Peyer's patch (tissue), 4 donors: ENCODE data around the gene SLC2A9. TPM values are rescaled to one million over a fixed set of nuclear protein-coding genes. Genes with fewer than 3 reads are reported as not detected.

Experiments used
- DNase-seq, 3 donors: peaks; one replicate each; pipeline ENCODE4 v3.0.0-alpha.2; 2017 to 2019
- H3K27ac ChIP-seq, 4 donors: fragments of 200-600 bp; sonication (generic); one replicate each; pipeline ENCODE4 v1.5.1; 2016 to 2019
- H3K27me3 ChIP-seq, 2 donors: fragments of 200-600 bp; sonication (generic); one replicate each; pipeline ENCODE4 v1.5.1; 2019
- H3K36me3 ChIP-seq, 3 donors: fragments of 200-600 bp; sonication (generic); one replicate each; pipeline ENCODE4 v1.5.1; 2016 to 2019
- H3K4me1 ChIP-seq, 4 donors: fragments of 200-600 bp; sonication (generic); one replicate each; pipeline ENCODE4 v1.5.1; 2016 to 2019
- H3K4me3 ChIP-seq, 4 donors: fragments of 200-600 bp; sonication (generic); 1 replicate in 3 of 4; 2 replicates in 1 of 4; pipeline ENCODE4 v1.5.1; 2016 to 2019; ENCODE audit warnings: mild to moderate bottlenecking in 1 of 4
- H3K9me3 ChIP-seq, 4 donors: fragments of 200-600 bp; sonication (generic); one replicate each; pipeline ENCODE4 v1.5.1; 2016 to 2019; ENCODE audit warnings: mild to moderate bottlenecking in 1 of 4
- CTCF ChIP-seq, 6 experiments: fragments of 450-650 bp in 4 of 6; fragments of 200-600 bp in 2 of 6; sonication (generic) in 1 of 6; IDR thresholded peaks; one replicate each; pipeline ENCODE4 v1.5.1; 2017 to 2019; ENCODE audit warnings: antibody characterized with exemption in 6 of 6, mild to moderate bottlenecking in 3 of 6, moderate library complexity in 1 of 6
- POLR2A ChIP-seq, 2 donors: fragments of 450-650 bp; IDR thresholded peaks; one replicate each; pipeline ENCODE4 v1.5.1; 2017; ENCODE audit warnings: antibody characterized with exemption in 2 of 2, mild to moderate bottlenecking in 2 of 2, moderate library complexity in 2 of 2
- total RNA-seq, 4 donors: library from RNA; depleted of rRNA; stranded (reverse); fragments of >200 nt; gene quantifications; one replicate each; pipeline ENCODE4 v1.1.0, GENCODE V29; 2016

The SLC2A9 gene
- total RNA-seq, 4 donors from 2014 or later = 8.3 to 24.1 (median 22.0) TPM

DNA sequence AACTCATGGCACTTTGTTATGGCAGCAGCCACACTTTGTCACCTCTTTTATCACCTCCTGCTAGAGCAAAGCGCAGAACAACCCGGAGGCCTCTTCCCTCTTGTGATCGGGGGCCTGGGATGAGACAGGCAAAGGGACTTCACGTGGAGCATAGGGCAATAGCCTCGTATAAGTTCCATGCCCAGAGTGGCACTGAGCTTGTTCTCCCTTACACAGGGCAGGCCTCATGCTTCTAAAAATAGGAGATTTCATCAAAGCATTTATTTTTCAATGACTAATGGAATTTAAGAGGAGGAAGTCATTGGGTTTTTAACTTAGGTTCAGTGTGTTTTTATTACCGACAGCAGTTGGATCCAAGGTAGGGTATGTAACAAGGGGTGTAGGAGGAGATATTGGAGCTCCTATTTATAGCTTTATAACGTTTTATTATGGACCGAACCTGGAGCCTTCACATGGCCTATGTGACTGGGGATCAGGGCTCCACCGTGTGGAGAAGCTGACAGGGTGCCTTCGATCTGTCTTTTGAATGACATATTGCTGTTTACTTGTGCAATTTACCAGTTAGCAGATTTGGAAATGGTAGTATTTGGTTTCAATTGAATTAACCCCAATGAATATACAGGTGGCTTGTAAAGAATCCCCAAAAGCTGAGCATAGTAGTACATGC lies 93.8 kb downstream of the SLC2A9 start:
- H3K36me3 ChIP-seq = no peaks in the 10 kb centered on the region
- H3K4me1 ChIP-seq = no peaks in the 10 kb centered on the region
- peak in 2 of 6 experiments; percentile 3 to 19 for TF ChIP-seq CTCF (IDR thresholded peaks at IDR 0.05)
- no peak for TF ChIP-seq POLR2A (IDR thresholded peaks at IDR 0.05)
- no peak overlapping the region for H3K4me3 ChIP-seq
- no peaks in the 10 kb centered on the region for H3K9me3 ChIP-seq
- no peak overlapping the region for H3K27ac ChIP-seq
- DNase-seq = no peak
- H3K27me3 ChIP-seq = no peaks in the 10 kb centered on the region

GRCh38 chr4:9926586-9926985 lies 94.7 kb downstream of the SLC2A9 start:
- DNase-seq = no peak
- no peak overlapping the region for H3K27ac ChIP-seq
- H3K36me3 ChIP-seq = no peaks in the 10 kb centered on the region
- H3K27me3 ChIP-seq = no peaks in the 10 kb centered on the region
- H3K9me3 ChIP-seq = no peaks in the 10 kb centered on the region
- TF ChIP-seq CTCF (IDR thresholded peaks at IDR 0.05) (peak in 1 of 6 experiments; percentile 11), POLR2A (IDR thresholded peaks at IDR 0.05) (no peak)
- H3K4me3 ChIP-seq = no peak overlapping the region
- H3K4me1 ChIP-seq = no peaks in the 10 kb centered on the region

- TF ChIP-seq POLR2A (IDR thresholded peaks at IDR 0.05) (no peak), CTCF (IDR thresholded peaks at IDR 0.05) (no peak)
- H3K4me1 ChIP-seq = no peaks in the 10 kb centered on the region
- no peak for DNase-seq
- no peaks in the 10 kb centered on the region for H3K36me3 ChIP-seq
- no peak overlapping the region for H3K27ac ChIP-seq
- no peaks in the 10 kb centered on the region for H3K27me3 ChIP-seq
- H3K9me3 ChIP-seq = no peaks in the 10 kb centered on the region
- H3K4me3 ChIP-seq = no peak overlapping the region
Observed at GRCh38 chr4:9925750-9926439, 95.4 kb downstream of the SLC2A9 start.

GRCh38 chr4:9924750-9925149 lies 96.5 kb downstream of the SLC2A9 start:
- no peaks in the 10 kb centered on the region for H3K36me3 ChIP-seq
- no peak overlapping the region for H3K27ac ChIP-seq
- TF ChIP-seq POLR2A (IDR thresholded peaks at IDR 0.05) (no peak), CTCF (IDR thresholded peaks at IDR 0.05) (no peak)
- H3K4me3 ChIP-seq = no peak overlapping the region
- no peaks in the 10 kb centered on the region for H3K4me1 ChIP-seq
- H3K9me3 ChIP-seq = no peaks in the 10 kb centered on the region
- no peak for DNase-seq
- H3K27me3 ChIP-seq = no peaks in the 10 kb centered on the region

- H3K4me3 ChIP-seq = no peak overlapping the region
- no peak overlapping the region for H3K27ac ChIP-seq
- DNase-seq = no peak
- TF ChIP-seq CTCF (IDR thresholded peaks at IDR 0.05) = no peak
- no peak for TF ChIP-seq POLR2A (IDR thresholded peaks at IDR 0.05)
- no peaks in the 10 kb centered on the region for H3K9me3 ChIP-seq
- no peaks in the 10 kb centered on the region for H3K27me3 ChIP-seq
- no peaks in the 10 kb centered on the region for H3K4me1 ChIP-seq
- H3K36me3 ChIP-seq = no peaks in the 10 kb centered on the region
Observed at GRCh38 chr4:9923195-9923812, 98.0 kb downstream of the SLC2A9 start.
